PC-9 (cell line): ENCODE data around the gene ZDHHC12. TPM values are rescaled to one million over a fixed set of nuclear protein-coding genes. Genes with fewer than 3 reads are reported as not detected.

Experiments used
- BruUV-seq: library from RNA; stranded (reverse); fragments of 400-500 nt; replicated peaks from 2 replicates; lab custom pipeline; 2021; lab: Mats Ljungman, UMichigan
- CTCF ChIA-PET: fragments of 300-600 bp; sonication (Branson Sonifier 250); formaldehyde crosslinking; loops from one replicate; lab custom pipeline; 2022; ENCODE audit warnings: antibody characterized with exemption; lab: Charles Lee
- POLR2A ChIA-PET: fragments of 300-600 bp; sonication (Branson Sonifier 250); formaldehyde crosslinking; loops from one replicate; lab custom pipeline; 2022; ENCODE audit warnings: antibody characterized with exemption; ENCODE audit not compliant: unreplicated experiment; lab: Charles Lee
- DNase-seq, 2 experiments: peaks; one replicate each; pipeline versions ENCODE4 v3.0.0 to v3.0.0-alpha.2; 2015 to 2022; ENCODE audit warnings: mixed read lengths in 1 of 2
- H2AFZ ChIP-seq: fragments of 200-600 bp; sonication (generic); 2 replicates; pipeline ENCODE4 v1.8.1; 2017; ENCODE audit warnings: antibody characterized with exemption
- H3F3A ChIP-seq: fragments of 200-600 bp; sonication (generic); 2 replicates; pipeline ENCODE4 v1.8.1; 2017; ENCODE audit warnings: antibody characterized with exemption, mild to moderate bottlenecking, low read depth; ENCODE audit not compliant: insufficient read depth
- H3K27ac ChIP-seq: fragments of 200-600 bp; sonication (generic); 2 replicates; pipeline ENCODE4 v1.6.1; 2016; ENCODE audit warnings: mixed run types
- H3K27me3 ChIP-seq: fragments of 200-600 bp; sonication (generic); 2 replicates; pipeline ENCODE4 v1.6.1; 2016; ENCODE audit warnings: low read depth, mixed run types; ENCODE audit not compliant: insufficient read depth
- H3K36me3 ChIP-seq: fragments of 200-600 bp; sonication (generic); 2 replicates; pipeline ENCODE4 v1.6.1; 2016; ENCODE audit warnings: low read depth, mixed run types
- H3K4me1 ChIP-seq: fragments of 200-600 bp; sonication (generic); replicated peaks from 2 replicates; pipeline ENCODE4 v1.6.1; 2016; ENCODE audit warnings: mixed run types; ENCODE audit not compliant: insufficient read depth
- H3K4me2 ChIP-seq: fragments of 200-600 bp; sonication (generic); 2 replicates; pipeline ENCODE4 v1.6.1; 2017; ENCODE audit warnings: mixed run types
- H3K4me3 ChIP-seq: fragments of 200-600 bp; sonication (generic); 2 replicates; pipeline ENCODE4 v1.6.1; 2016; ENCODE audit warnings: mixed run types
- H3K79me2 ChIP-seq: fragments of 200-600 bp; sonication (generic); 2 replicates; pipeline ENCODE4 v1.6.1; 2017; ENCODE audit warnings: low read depth, mixed run types
- H3K9me2 ChIP-seq: fragments of 200-600 bp; sonication (generic); 2 replicates; pipeline ENCODE4 v1.8.1; 2017; ENCODE audit warnings: mild to moderate bottlenecking; ENCODE audit not compliant: insufficient read depth
- H3K9me3 ChIP-seq: fragments of 200-600 bp; sonication (generic); 2 replicates; pipeline ENCODE4 v1.8.1; 2016; ENCODE audit warnings: low read depth; ENCODE audit not compliant: insufficient read depth
- H4K20me1 ChIP-seq: fragments of 200-600 bp; sonication (generic); 2 replicates; pipeline ENCODE4 v1.8.1; 2017; ENCODE audit not compliant: insufficient read depth
- EZH2 ChIP-seq: fragments of 200-600 bp; sonication (generic); IDR thresholded peaks from 2 replicates; pipeline ENCODE4 v1.8.0; 2017; ENCODE audit warnings: antibody characterized with exemption, low read depth
- intact Hi-C: fragments of 100-400 bp; cut with micrococcal nuclease; formaldehyde crosslinking; loops from one replicate; pipeline ENCODE4 v1.10.0; 2022; ENCODE audit not compliant: unreplicated experiment
- total RNA-seq: library from RNA; stranded (reverse); gene quantifications from 2 replicates; pipeline ENCODE4 v1.2.3, GENCODE V29; 2021
- TF ChIP-seq, protein P1 (sequence below): fragments of 200-600 bp; sonication (generic); conservative IDR thresholded peaks from 2 replicates; pipeline ENCODE4 v1.6.1; 2017; ENCODE audit warnings: mixed run types, antibody characterized with exemption, mild to moderate bottlenecking, moderate library complexity

Gene ZDHHC12
- total RNA-seq, 1 experiment from 2014 or later = 102 TPM

DNA sequence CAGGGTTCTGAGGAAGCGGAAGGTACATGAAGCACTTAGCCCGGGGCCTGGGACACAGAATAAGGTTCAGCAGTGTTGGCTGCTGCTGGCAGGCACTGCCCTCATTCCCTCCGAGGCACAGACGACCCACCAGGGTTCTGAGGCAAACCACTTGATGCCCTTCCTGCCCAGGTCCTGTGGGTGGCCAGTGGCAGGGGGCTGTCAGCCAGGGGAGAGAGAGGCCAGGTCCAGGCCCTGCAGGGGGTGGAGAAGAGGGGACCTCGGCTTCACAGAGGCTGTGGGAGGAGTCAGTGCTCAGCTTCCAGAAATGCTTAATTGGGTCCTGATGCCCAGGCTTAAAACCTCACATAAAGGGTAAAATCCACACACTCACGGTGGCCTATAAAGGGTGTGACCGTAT, 4.4 kb upstream of the ZDHHC12 start:
- no peak overlapping the region for H3K4me2 ChIP-seq
- ChIA-PET CTCF (no interaction called here), POLR2A (interaction anchor here (0.5 kb wide), 1 partner anchor 61 kb away, joined by 4 read pairs; no protein-coding TSS in a partner anchor)
- no peaks in the 10 kb centered on the region; the same call in none of the 2 replicates for H4K20me1 ChIP-seq
- H3K4me1 ChIP-seq = no peaks in the 10 kb centered on the region
- DNase-seq = no peak
- intact Hi-C loops = loop anchor here (10.0 kb wide), 1 partner anchor 87 kb away; the partner anchor contains the start of gene ENDOG
- TF ChIP-seq, protein P1, sequence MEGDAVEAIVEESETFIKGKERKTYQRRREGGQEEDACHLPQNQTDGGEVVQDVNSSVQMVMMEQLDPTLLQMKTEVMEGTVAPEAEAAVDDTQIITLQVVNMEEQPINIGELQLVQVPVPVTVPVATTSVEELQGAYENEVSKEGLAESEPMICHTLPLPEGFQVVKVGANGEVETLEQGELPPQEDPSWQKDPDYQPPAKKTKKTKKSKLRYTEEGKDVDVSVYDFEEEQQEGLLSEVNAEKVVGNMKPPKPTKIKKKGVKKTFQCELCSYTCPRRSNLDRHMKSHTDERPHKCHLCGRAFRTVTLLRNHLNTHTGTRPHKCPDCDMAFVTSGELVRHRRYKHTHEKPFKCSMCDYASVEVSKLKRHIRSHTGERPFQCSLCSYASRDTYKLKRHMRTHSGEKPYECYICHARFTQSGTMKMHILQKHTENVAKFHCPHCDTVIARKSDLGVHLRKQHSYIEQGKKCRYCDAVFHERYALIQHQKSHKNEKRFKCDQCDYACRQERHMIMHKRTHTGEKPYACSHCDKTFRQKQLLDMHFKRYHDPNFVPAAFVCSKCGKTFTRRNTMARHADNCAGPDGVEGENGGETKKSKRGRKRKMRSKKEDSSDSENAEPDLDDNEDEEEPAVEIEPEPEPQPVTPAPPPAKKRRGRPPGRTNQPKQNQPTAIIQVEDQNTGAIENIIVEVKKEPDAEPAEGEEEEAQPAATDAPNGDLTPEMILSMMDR = no peak
- no peak for TF ChIP-seq EZH2
- peaks cover 24% of the 10 kb centered on the region; the same call in 1 of the 2 replicates for H3F3A ChIP-seq
- no peaks in the 10 kb centered on the region for H3K79me2 ChIP-seq
- H3K36me3 ChIP-seq = no peaks in the 10 kb centered on the region
- no TSS peak for BruUV-seq
- H3K9me2 ChIP-seq = no peaks in the 10 kb centered on the region
- no peak overlapping the region for H2AFZ ChIP-seq
- H3K9me3 ChIP-seq = no peaks in the 10 kb centered on the region
- no peak overlapping the region for H3K4me3 ChIP-seq
- H3K27ac ChIP-seq = no peak overlapping the region
- no peaks in the 10 kb centered on the region for H3K27me3 ChIP-seq

DNA sequence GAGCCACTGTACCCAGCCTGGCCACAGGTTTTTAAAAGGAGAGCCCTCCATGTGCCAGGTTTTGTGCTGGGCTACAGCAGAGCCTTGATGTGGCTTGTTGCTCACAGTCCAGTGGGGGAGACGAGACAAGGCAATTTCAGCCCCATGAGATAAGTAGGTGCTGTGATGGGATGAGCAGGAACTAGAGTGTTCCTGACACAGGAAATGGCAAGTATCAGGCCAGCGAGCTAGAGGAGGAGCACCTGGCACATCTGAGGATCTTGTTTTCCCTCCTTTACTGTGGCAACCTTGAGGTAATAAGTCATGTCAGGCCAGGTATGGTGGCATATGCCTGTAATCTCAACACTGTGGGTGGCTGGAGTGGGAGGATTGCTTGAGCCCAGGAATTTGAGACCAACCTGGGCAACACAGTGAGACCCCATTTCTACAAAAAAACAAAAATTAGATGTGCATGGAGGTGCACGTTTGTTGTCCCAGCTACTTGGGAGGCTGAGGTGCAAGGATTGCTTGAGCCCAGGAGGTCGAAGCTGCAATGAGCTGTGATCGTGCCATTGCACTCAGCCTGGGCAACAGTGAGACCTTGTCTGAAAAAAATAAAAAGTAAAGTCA, 3.8 kb upstream of the ZDHHC12 start:
- Histone ChIP-seq H3K9me3 (no peaks in the 10 kb centered on the region), H3K27ac (no peak overlapping the region), H4K20me1 (no peaks in the 10 kb centered on the region; the same call in 1 of the 2 replicates), H3K36me3 (no peaks in the 10 kb centered on the region), H3K27me3 (no peaks in the 10 kb centered on the region), H3K4me3 (no peak overlapping the region), H3K4me1 (no peaks in the 10 kb centered on the region), H3K9me2 (no peaks in the 10 kb centered on the region), H2AFZ (no peak overlapping the region), H3K4me2 (no peak overlapping the region), H3K79me2 (no peaks in the 10 kb centered on the region), H3F3A (peaks cover 21% of the 10 kb centered on the region; the same call in 1 of the 2 replicates)
- POLR2A ChIA-PET = interaction anchor here (0.5 kb wide), 1 partner anchor 61 kb away, joined by 4 read pairs; no protein-coding TSS in a partner anchor
- DNase-seq = no peak
- intact Hi-C loops = loop anchor here (10.0 kb wide), 1 partner anchor 87 kb away; the partner anchor contains the start of gene ENDOG
- CTCF ChIA-PET = no interaction called here
- BruUV-seq = no TSS peak
- TF ChIP-seq, protein P1 = no peak
- no peak for TF ChIP-seq EZH2

DNA sequence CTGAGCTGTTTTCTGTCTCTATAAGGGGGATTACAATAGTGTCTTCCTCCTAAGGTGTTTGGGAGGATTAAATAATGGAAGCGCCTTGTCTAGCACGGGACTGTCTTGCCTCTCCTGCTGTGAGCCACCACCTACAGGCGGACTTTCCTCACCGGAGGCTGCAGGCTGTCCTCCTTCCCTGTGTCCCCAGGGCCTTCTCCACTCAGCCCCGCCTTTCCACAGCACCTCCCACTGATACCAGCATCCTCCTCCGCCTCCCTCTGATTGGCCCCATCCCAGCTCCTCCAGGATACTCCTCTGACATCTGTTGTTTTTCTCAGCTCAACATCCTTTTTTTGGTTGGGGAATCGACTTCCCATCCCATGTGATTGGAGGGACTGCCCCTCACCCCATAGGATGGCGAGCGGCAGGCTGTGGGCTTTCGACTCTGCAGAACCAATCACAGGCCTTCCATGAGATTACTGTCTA, 851 bp upstream of the ZDHHC12 start:
- Histone ChIP-seq H3K4me2 (peak overlapping the region; percentile 78), H3K9me3 (no peaks in the 10 kb centered on the region), H3K9me2 (no peaks in the 10 kb centered on the region), H3K4me1 (no peaks in the 10 kb centered on the region), H4K20me1 (no peaks in the 10 kb centered on the region; the same call in 1 of the 2 replicates), H2AFZ (peak overlapping the region; percentile 73; the same call in 1 of the 2 replicates), H3K27ac (no peak overlapping the region), H3K36me3 (no peaks in the 10 kb centered on the region), H3F3A (peaks cover 19% of the 10 kb centered on the region; the same call in 1 of the 2 replicates), H3K4me3 (peak overlapping the region; percentile 79), H3K27me3 (no peaks in the 10 kb centered on the region), H3K79me2 (no peaks in the 10 kb centered on the region)
- ChIA-PET POLR2A (interaction anchor here (0.6 to 0.9 kb wide), 5 partner anchors 28 to 734 kb away, joined by 3 to 16 read pairs (median 5); no protein-coding TSS in a partner anchor), CTCF (interaction anchor here (0.6 to 1.3 kb wide), 5 partner anchors 8 to 218 kb away, joined by 3 to 16 read pairs (median 8); partner anchors contain the start of genes ENDOG and PKN3)
- BruUV-seq = TSS peak; percentile 58
- intact Hi-C loops = loop anchor here (1.0 to 10.0 kb wide), 5 partner anchors 40 to 90 kb away; partner anchors contain the start of genes DYNC2I2, ENDOG and ZER1
- no peak for TF ChIP-seq EZH2
- TF ChIP-seq, protein P1 = 0 out of 2 replicates have a peak, but pooled peaks have one; percentile 11
- DNase-seq = peak; percentile 66 to 78
